A673 (cell line): ENCODE measurements around the gene BMP5.

ENCODE experiments used
- CTCF ChIP-seq: fragments of 300-800, 200-600 bp; sonication (generic); conservative IDR thresholded peaks from 2 replicates; pipeline ENCODE4 v1.5.1; 2017; ENCODE audit warnings: low read depth, mild to moderate bottlenecking, antibody characterized with exemption, low read length, moderate library complexity, mixed read lengths
- EZH2 ChIP-seq: fragments of 200-600 bp; sonication (generic); IDR thresholded peaks from 2 replicates; pipeline ENCODE4 v1.6.1; 2017; ENCODE audit warnings: borderline replicate concordance, low read depth, mild to moderate bottlenecking, mixed read lengths, antibody characterized with exemption, low read length; ENCODE audit not compliant: poor library complexity, severe bottlenecking

GRCh38 chr6:55870181-55870813, 5.1 kb downstream of the BMP5 start:
- TF ChIP-seq CTCF (no peak), EZH2 (no peak)
